NCI-H345 treated with DMSO at 0.1 percent for 48 hours (cell line): ENCODE measurements around the gene SLCO1C1.
A peak's percentile ranks its signal among the peaks of the same experiment; 100 is the strongest.
"Not testable (repeated sequence)": the region's sequence is repeated elsewhere in the genome, so short reads cannot be mapped to it uniquely, and the experiment has no call there.

Experiments
- DNase-seq: peaks from one replicate; lab custom pipeline; 2025; ENCODE audit not compliant: unreplicated experiment; lab: John Stamatoyannopoulos, UW

SLCO1C1 gene

GRCh38 chr12:20783796-20784357, 88.7 kb downstream of the SLCO1C1 start:
- DNase-seq, result not testable (repeated sequence)

- no peak for DNase-seq
Observed at GRCh38 chr12:20792971-20793370, 97.8 kb downstream of the SLCO1C1 start.

GRCh38 chr12:20798554-20798953, 103.4 kb downstream of the SLCO1C1 start:
- peak; percentile 11 for DNase-seq

GRCh38 chr12:20800160-20800559, 105.0 kb downstream of the SLCO1C1 start:
- no peak for DNase-seq

GRCh38 chr12:20801035-20801434, 105.9 kb downstream of the SLCO1C1 start:
- no peak for DNase-seq
